ENCODE data around the gene ASTN1. TPM values are rescaled to one million over a fixed set of nuclear protein-coding genes. Genes with fewer than 3 reads are reported as not detected.

The ASTN1 gene
- total and polyA plus RNA-seq, 2 of the 4 experiments (the other 2 are of a cell fraction), result under 0.01 to 0.07 TPM

DNA sequence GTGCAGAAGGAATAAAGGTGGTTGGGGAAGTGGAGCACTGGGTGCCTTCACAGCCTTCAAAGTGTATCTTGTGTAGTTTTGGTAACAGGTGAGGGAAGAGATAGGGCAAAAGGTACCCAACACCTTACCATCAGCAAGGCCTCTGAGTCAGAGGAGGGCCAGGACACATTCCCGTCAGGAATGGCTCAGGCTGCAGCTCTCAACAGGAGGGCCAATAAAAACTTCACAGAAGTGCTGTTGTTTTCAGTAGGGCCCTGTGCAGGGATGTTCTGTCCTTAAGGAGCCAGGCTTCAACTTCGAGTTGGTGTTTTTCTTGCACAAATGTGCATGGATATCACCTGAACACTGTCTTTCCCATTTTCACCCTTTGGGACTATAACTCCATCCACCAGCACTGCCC lies 333.4 kb downstream of the ASTN1 start:
- no peak overlapping the region for H3K23ac ChIP-seq (ENCODE audit: low read depth, low read length)
- no peaks in the 10 kb centered on the region for H3K27me3 ChIP-seq (ENCODE audit: control insufficient read depth, insufficient read depth, low read length)
- no peak overlapping the region for H2BK120ac ChIP-seq (ENCODE audit: low read depth, low read length)
- dilution Hi-C loops (cut with HindIII; ENCODE audit: low sequenced_read_pairs, unreplicated experiment) (no loop called here), in situ Hi-C loops (cut with MboI; ENCODE audit: low sequenced_read_pairs) (no loop called here), intact Hi-C loops (cut with micrococcal nuclease) (no loop called here)
- 35% methylated on average over 2 of the region's 2 CpGs; no CpG with 5 or more reads in 1 of the 2 experiments for WGBS, 2 experiments (ENCODE audit: extremely low coverage in 2 of 2, insufficient read length in 1 of 2)
- no peaks in the 10 kb centered on the region for H3K9me3 ChIP-seq (ENCODE audit: control insufficient read depth, insufficient read depth, low read length)
- H3K18ac ChIP-seq (ENCODE audit: low read depth, low read length), result no peak overlapping the region
- no peak overlapping the region for H2BK20ac ChIP-seq (ENCODE audit: low read depth, low read length)
- ATAC-seq (ENCODE audit: low read depth) (no peak), DNase-seq (no peak)
- H4K5ac ChIP-seq (ENCODE audit: low read depth, low read length), result no peak overlapping the region
- no peak overlapping the region for H3K4me2 ChIP-seq (ENCODE audit: low read depth, low read length)
- no peak overlapping the region for H2AFZ ChIP-seq (replicated peaks; ENCODE audit: low read length, poor library complexity)
- no TSS peak for BruUV-seq (replicated peaks)
- no peak overlapping the region for H2BK5ac ChIP-seq (ENCODE audit: low read depth, low read length, poor library complexity, severe bottlenecking)
- no peaks in the 10 kb centered on the region for H3K36me3 ChIP-seq (ENCODE audit: control insufficient read depth, insufficient read depth, low read length)
- H3K79me1 ChIP-seq (ENCODE audit: low read depth in 1 of 2, low read length in 2 of 2), result no peaks in the 10 kb centered on the region
- no peak overlapping the region for H4K91ac ChIP-seq (ENCODE audit: insufficient read depth, low read depth, low read length)
- ChIA-PET POLR2A (ENCODE audit: unreplicated experiment) (no interaction called here), CTCF (no interaction called here)
- TF ChIP-seq FOS (IDR thresholded peaks at IDR 0.05; ENCODE audit: low read depth, low read length) (no peak), POLR2A (IDR thresholded peaks at IDR 0.05; ENCODE audit: low read depth, low read length) (no peak), MAZ (IDR thresholded peaks at IDR 0.05; ENCODE audit: borderline replicate concordance, low read depth, low read length) (no peak), MAFK (IDR thresholded peaks at IDR 0.05; ENCODE audit: low read depth, low read length) (no peak), CHD1 (IDR thresholded peaks at IDR 0.05; ENCODE audit: low read depth, low read length) (no peak)
- TF ChIP-seq, protein P1, sequence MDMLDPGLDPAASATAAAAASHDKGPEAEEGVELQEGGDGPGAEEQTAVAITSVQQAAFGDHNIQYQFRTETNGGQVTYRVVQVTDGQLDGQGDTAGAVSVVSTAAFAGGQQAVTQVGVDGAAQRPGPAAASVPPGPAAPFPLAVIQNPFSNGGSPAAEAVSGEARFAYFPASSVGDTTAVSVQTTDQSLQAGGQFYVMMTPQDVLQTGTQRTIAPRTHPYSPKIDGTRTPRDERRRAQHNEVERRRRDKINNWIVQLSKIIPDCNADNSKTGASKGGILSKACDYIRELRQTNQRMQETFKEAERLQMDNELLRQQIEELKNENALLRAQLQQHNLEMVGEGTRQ (IDR thresholded peaks at IDR 0.05; ENCODE audit: low read depth, low read length), result no peak
- TF ChIP-seq, protein P2, sequence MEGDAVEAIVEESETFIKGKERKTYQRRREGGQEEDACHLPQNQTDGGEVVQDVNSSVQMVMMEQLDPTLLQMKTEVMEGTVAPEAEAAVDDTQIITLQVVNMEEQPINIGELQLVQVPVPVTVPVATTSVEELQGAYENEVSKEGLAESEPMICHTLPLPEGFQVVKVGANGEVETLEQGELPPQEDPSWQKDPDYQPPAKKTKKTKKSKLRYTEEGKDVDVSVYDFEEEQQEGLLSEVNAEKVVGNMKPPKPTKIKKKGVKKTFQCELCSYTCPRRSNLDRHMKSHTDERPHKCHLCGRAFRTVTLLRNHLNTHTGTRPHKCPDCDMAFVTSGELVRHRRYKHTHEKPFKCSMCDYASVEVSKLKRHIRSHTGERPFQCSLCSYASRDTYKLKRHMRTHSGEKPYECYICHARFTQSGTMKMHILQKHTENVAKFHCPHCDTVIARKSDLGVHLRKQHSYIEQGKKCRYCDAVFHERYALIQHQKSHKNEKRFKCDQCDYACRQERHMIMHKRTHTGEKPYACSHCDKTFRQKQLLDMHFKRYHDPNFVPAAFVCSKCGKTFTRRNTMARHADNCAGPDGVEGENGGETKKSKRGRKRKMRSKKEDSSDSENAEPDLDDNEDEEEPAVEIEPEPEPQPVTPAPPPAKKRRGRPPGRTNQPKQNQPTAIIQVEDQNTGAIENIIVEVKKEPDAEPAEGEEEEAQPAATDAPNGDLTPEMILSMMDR (conservative IDR thresholded peaks at IDR 0.05; ENCODE audit: low read depth, low read length), result no peak
- no peak overlapping the region for H3K56ac ChIP-seq (ENCODE audit: extremely low read depth, insufficient read depth, low read length)
- no peak overlapping the region for H2AK5ac ChIP-seq (ENCODE audit: low read depth, low read length)
- no peak overlapping the region for H3K27ac ChIP-seq (ENCODE audit: insufficient read depth, low read length)
- H2AK9ac ChIP-seq (replicated peaks; ENCODE audit: low read depth, low read length, poor library complexity), result no peak overlapping the region
- H4K20me1 ChIP-seq (ENCODE audit: insufficient read depth, low read length), result no peaks in the 10 kb centered on the region
- H3K9me1 ChIP-seq (ENCODE audit: insufficient read depth, low read length), result no peaks in the 10 kb centered on the region
- no peak overlapping the region for H3K4ac ChIP-seq (ENCODE audit: low read depth, low read length)
- H3K4me1 ChIP-seq (ENCODE audit: control insufficient read depth, insufficient read depth, low read length), result no peaks in the 10 kb centered on the region
- H3K4me3 ChIP-seq (ENCODE audit: insufficient read depth, low read depth, low read length), result no peak overlapping the region
- no peak overlapping the region for H3K9ac ChIP-seq (ENCODE audit: low read depth, low read length)
- H4K8ac ChIP-seq (ENCODE audit: low read depth in 2 of 2, low read length in 2 of 2), result no peak overlapping the region
- no peak overlapping the region for H3K14ac ChIP-seq (replicated peaks; ENCODE audit: low read depth, low read length)
- no peak overlapping the region for H2BK15ac ChIP-seq (ENCODE audit: low read depth, low read length)

Measured in IMR-90 (cell line).